Esophagus muscularis mucosa (tissue), 4 donors: ENCODE measurements around the gene JPH3. TPM values are rescaled to one million over a fixed set of nuclear protein-coding genes. Genes with fewer than 3 reads are reported as not detected.

Experiments used
- DNase-seq: peaks from one replicate; pipeline ENCODE4 v3.0.0-alpha.2; 2017; ENCODE audit errors: extremely low spot score
- H3K27ac ChIP-seq, 4 donors: fragments of 200-600 bp; sonication (generic); replicated peaks in 1 of 4; 1 replicate in 3 of 4; 2 replicates in 1 of 4; pipeline ENCODE4 v1.5.1; 2016 to 2019; ENCODE audit warnings: mild to moderate bottlenecking in 1 of 4
- H3K27me3 ChIP-seq, 4 donors: fragments of 200-600 bp; sonication (generic); one replicate each; pipeline versions ENCODE4 v1.5.1 to v1.6.0; 2016 to 2019
- H3K36me3 ChIP-seq, 4 donors: fragments of 200-600 bp; sonication (generic); one replicate each; pipeline ENCODE4 v1.5.1; 2016 to 2019
- H3K4me1 ChIP-seq, 4 donors: fragments of 200-600 bp; sonication (generic); one replicate each; pipeline ENCODE4 v1.5.1; 2016 to 2019
- H3K4me3 ChIP-seq, 4 donors: fragments of 200-600 bp; sonication (generic); 1 replicate in 2 of 4; 2 replicates in 2 of 4; pipeline ENCODE4 v1.5.1; 2016 to 2019; ENCODE audit warnings: mild to moderate bottlenecking in 4 of 4, moderate library complexity in 1 of 4
- H3K9me3 ChIP-seq, 4 donors: fragments of 200-600 bp; sonication (generic); 1 replicate in 3 of 4; 2 replicates in 1 of 4; pipeline ENCODE4 v1.5.1; 2016 to 2019
- EP300 ChIP-seq: sonication (generic); formaldehyde crosslinking; IDR thresholded peaks from one replicate; pipeline ENCODE4 v1.6.1; 2017; ENCODE audit warnings: antibody characterized with exemption
- POLR2A ChIP-seq: fragments of 450-650 bp; IDR thresholded peaks from one replicate; pipeline ENCODE4 v1.6.1; 2017; ENCODE audit warnings: antibody characterized with exemption, moderate library complexity, mild to moderate bottlenecking, low read depth
- POLR2AphosphoS5 ChIP-seq, 2 donors: sonication (generic); formaldehyde crosslinking; IDR thresholded peaks; one replicate each; pipeline ENCODE4 v1.6.1; 2017; ENCODE audit warnings: antibody characterized with exemption in 2 of 2
- WGBS: methylation state at CpG from one replicate; pipeline ENCODE4 v1.1.5; 2018; 5-methylcytosine and 5-hydroxymethylcytosine counted together
- intact Hi-C: fragments of 100-400 bp; cut with DNase I; formaldehyde crosslinking; loops from one replicate; pipeline ENCODE4 v1.15.1; 2023
- total RNA-seq, 4 donors: library from RNA; depleted of rRNA; stranded (reverse); fragments of >200 nt; gene quantifications; one replicate each; pipeline versions ENCODE4 v1.1.0 to v1.2.1, GENCODE V29; 2016
- TF ChIP-seq, protein P1 (sequence below), 3 experiments: fragments of 200-600 bp in 2 of 3; fragments of 450-650 bp in 1 of 3; sonication (generic) in 2 of 3; IDR thresholded peaks; one replicate each; pipeline ENCODE4 v1.5.1; 2017 to 2019; ENCODE audit warnings: antibody characterized with exemption in 3 of 3, mild to moderate bottlenecking in 2 of 3, moderate library complexity in 1 of 3

Gene JPH3
- total RNA-seq, 4 donors from 2014 or later, result 0.42 to 2.2 (median 0.54) TPM

DNA sequence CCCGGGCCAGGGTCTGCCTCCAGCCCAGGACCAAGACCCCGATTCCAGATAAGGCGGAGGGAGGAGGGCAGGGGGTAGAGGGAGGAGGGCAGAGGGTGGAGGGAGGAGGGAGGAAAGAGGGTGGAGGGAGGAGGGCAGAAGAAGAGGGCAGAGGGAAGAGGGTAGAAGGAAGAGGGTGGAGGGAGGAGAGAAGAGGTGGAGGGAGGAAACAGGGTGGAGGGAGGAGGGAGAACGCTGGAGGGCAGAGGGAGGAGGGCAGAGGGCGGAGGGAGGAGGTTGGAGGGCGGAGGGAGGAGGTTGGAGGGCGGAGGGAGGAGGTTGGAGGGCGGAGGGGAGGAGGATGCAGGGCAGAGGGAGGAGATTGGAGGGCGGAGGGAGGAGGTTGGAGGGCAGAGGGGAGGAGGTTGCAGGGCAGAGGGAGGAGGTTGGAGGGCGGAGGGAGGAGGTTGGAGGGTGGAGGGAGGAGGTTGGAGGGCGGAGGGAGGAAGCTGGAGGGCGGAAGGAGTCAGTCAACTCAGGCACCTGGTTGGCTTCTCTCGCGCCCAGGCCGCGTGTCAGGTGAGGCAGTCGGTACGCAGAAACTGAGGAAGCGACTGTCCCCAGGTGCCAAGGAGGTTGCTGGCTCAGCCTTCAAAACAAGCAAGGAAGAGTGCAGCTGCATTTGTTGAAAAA is 98.2 kb downstream of the JPH3 start:
- DNase-seq, result no peak
- Histone ChIP-seq H3K4me3 (no peak overlapping the region), H3K27me3 (no peaks in the 10 kb centered on the region), H3K27ac (no peak overlapping the region), H3K9me3 (no peaks in the 10 kb centered on the region), H3K4me1 (peaks cover 0 to 7% (median 2%) of the 10 kb centered on the region in 4 donors), H3K36me3 (peaks cover 0 to 72% (median 45%) of the 10 kb centered on the region in 4 donors)
- WGBS, result 89% methylated on average over 19 of the region's 19 CpGs
- TF ChIP-seq POLR2A (no peak), EP300 (no peak)
- TF ChIP-seq, protein P1, sequence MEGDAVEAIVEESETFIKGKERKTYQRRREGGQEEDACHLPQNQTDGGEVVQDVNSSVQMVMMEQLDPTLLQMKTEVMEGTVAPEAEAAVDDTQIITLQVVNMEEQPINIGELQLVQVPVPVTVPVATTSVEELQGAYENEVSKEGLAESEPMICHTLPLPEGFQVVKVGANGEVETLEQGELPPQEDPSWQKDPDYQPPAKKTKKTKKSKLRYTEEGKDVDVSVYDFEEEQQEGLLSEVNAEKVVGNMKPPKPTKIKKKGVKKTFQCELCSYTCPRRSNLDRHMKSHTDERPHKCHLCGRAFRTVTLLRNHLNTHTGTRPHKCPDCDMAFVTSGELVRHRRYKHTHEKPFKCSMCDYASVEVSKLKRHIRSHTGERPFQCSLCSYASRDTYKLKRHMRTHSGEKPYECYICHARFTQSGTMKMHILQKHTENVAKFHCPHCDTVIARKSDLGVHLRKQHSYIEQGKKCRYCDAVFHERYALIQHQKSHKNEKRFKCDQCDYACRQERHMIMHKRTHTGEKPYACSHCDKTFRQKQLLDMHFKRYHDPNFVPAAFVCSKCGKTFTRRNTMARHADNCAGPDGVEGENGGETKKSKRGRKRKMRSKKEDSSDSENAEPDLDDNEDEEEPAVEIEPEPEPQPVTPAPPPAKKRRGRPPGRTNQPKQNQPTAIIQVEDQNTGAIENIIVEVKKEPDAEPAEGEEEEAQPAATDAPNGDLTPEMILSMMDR (IDR thresholded peaks at IDR 0.05), result no peak
- intact Hi-C loops, result no loop called here

DNA sequence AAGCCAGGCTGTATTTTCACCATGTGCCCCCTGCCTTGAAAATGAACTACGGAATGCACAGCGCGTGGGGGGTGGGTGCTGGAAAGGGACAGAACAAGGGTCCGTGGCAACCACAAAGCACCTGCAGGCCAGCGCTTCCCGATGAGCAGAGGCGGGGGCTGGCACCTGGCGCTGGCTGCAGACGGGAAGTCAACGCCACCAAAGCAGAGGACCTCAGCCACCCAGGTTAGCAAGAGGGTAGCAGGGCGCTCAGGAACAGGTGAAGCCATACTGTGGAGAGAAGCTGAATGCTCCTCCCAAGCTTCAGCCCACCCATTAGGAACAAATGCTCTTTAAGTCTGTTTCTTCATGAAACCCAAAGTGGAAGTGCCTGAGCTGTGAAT is 98.8 kb downstream of the JPH3 start:
- H3K4me3 ChIP-seq, result no peak overlapping the region
- no peaks in the 10 kb centered on the region for H3K9me3 ChIP-seq
- no peaks in the 10 kb centered on the region for H3K27me3 ChIP-seq
- TF ChIP-seq, protein P1 (IDR thresholded peaks at IDR 0.05), result no peak
- TF ChIP-seq POLR2A, result no peak
- TF ChIP-seq EP300, result no peak
- no peak for TF ChIP-seq POLR2AphosphoS5 (IDR thresholded peaks at IDR 0.05)
- 90% methylated on average over 11 of the region's 11 CpGs for whole genome bisulfite sequencing
- intact Hi-C loops, result no loop called here
- H3K36me3 ChIP-seq, result peaks cover 0 to 70% (median 40%) of the 10 kb centered on the region in 4 donors
- H3K27ac ChIP-seq, result no peak overlapping the region
- H3K4me1 ChIP-seq, result peaks cover 0 to 7% (median 4%) of the 10 kb centered on the region in 4 donors
- DNase-seq, result no peak

DNA sequence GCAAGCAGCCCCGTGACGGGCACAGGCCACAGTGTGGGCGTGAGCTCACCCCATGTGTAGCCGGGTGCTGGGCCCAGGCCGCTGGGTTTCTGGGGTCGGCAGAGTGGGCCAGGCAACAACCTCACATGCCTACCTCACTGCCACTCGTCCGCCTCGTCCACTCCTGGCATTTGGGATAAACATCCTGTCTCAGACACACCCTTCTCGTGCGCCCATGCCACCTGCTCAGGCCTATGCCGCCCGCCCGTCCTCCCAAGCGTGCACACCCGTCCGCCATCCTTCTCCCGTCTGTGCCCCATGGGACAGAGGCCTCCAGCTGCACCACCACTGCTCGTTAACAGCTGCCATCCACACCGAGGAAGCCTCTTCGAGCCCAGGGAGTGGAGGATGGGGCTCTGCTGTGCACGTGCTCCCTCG is 99.2 kb downstream of the JPH3 start:
- Histone ChIP-seq H3K36me3 (peaks cover 0 to 70% (median 39%) of the 10 kb centered on the region in 4 donors), H3K27me3 (no peaks in the 10 kb centered on the region), H3K9me3 (no peaks in the 10 kb centered on the region), H3K4me3 (no peak overlapping the region), H3K27ac (no peak overlapping the region), H3K4me1 (peaks cover 0 to 11% (median 6%) of the 10 kb centered on the region in 4 donors)
- TF ChIP-seq POLR2AphosphoS5 (IDR thresholded peaks at IDR 0.05) (no peak), POLR2A (no peak), EP300 (no peak)
- TF ChIP-seq, protein P1 (IDR thresholded peaks at IDR 0.05), result no peak
- 92% methylated on average over 14 of the region's 23 CpGs for WGBS
- intact Hi-C loops, result no loop called here
- no peak for DNase-seq

DNA sequence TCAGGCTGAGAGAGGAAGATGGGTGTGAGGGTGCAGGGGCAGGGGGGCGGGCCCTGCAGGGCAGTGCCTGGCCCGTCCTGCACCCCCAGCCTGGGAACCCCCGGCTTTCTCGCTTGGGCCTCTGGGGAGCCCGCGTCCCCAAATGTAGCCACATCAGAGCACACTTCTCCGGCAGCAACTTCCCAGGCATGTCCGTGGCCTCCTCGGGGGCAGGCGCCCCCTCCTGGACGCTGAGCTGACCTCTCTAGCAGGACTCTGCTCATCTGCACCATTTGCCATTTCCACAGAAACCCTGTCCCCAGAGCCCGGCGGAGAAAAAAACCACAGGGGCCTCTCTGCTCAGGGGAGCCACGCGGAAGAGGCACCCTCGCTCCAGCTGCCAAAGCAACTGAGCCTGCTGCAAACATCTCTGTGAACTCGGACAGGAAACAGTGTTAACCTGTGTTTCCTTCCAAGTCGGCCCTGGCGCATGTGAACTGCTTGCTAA is 100.1 kb downstream of the JPH3 start:
- intact Hi-C loops, result no loop called here
- no peak for DNase-seq
- Histone ChIP-seq H3K4me1 (peaks cover 0 to 12% (median 8%) of the 10 kb centered on the region in 4 donors), H3K36me3 (peaks cover under 1 to 74% (median 47%) of the 10 kb centered on the region in 4 donors), H3K27ac (no peak overlapping the region), H3K27me3 (no peaks in the 10 kb centered on the region), H3K4me3 (no peak overlapping the region), H3K9me3 (no peaks in the 10 kb centered on the region)
- WGBS, result 49% methylated on average over 11 of the region's 19 CpGs
- no peak for TF ChIP-seq POLR2A
- no peak for TF ChIP-seq POLR2AphosphoS5 (IDR thresholded peaks at IDR 0.05)
- TF ChIP-seq, protein P1 (IDR thresholded peaks at IDR 0.05), result peak in 2 of 3 experiments; percentile 24 to 40
- no peak for TF ChIP-seq EP300

DNA sequence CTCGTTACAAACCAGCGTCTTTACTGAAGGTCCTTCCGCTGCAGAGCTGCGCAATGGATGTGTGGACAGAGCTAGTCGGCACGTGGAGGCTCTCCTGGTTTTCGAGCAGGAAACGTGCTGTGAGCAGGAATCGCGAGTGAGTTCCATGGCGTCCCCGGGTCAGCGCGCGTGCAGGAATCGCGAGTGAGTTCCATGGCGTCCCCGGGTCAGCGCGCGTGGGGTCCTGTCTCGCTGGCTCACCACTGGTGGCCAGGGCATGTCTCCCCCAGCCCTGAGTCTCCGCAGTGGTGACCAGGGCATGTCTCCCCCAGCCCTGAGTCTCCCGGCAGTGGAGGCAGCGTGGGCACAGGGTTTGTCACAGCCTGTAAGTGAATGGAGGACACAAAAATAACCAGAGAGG is 100.8 kb downstream of the JPH3 start:
- H3K27me3 ChIP-seq, result no peaks in the 10 kb centered on the region
- H3K36me3 ChIP-seq, result peaks cover 8 to 81% (median 54%) of the 10 kb centered on the region in 4 donors
- H3K9me3 ChIP-seq, result no peaks in the 10 kb centered on the region
- no peak overlapping the region for H3K4me3 ChIP-seq
- 90% methylated on average over 19 of the region's 26 CpGs for WGBS
- peaks cover 0 to 12% (median 8%) of the 10 kb centered on the region in 4 donors for H3K4me1 ChIP-seq
- no peak for DNase-seq
- H3K27ac ChIP-seq, result no peak overlapping the region
- TF ChIP-seq POLR2AphosphoS5 (IDR thresholded peaks at IDR 0.05) (no peak), POLR2A (no peak), EP300 (no peak)
- TF ChIP-seq, protein P1 (IDR thresholded peaks at IDR 0.05), result no peak
- intact Hi-C loops, result no loop called here
